Esophagus squamous epithelium (tissue), 5 donors: Measurements from ENCODE around the gene ASIC1. TPM values are rescaled to one million over a fixed set of nuclear protein-coding genes. Genes with fewer than 3 reads are reported as not detected.

Source experiments
- DNase-seq: peaks from one replicate; lab custom pipeline; 2025; lab: John Stamatoyannopoulos, UW
- H3K27ac ChIP-seq, 4 donors: fragments of 200-600 bp; sonication (generic); one replicate each; pipeline ENCODE4 v1.5.1; 2016 to 2019; ENCODE audit warnings: mild to moderate bottlenecking in 1 of 4
- H3K27me3 ChIP-seq, 4 donors: fragments of 200-600 bp; sonication (generic); 1 replicate in 3 of 4; 2 replicates in 1 of 4; pipeline versions ENCODE4 v1.5.1 to v1.6.0; 2017 to 2021; ENCODE audit warnings: antibody characterized with exemption in 1 of 4
- H3K36me3 ChIP-seq, 3 donors: fragments of 200-600 bp; sonication (generic); one replicate each; pipeline ENCODE4 v1.5.1; 2016 to 2019
- H3K4me1 ChIP-seq, 3 donors: fragments of 200-600 bp; sonication (generic); one replicate each; pipeline ENCODE4 v1.5.1; 2017 to 2019
- H3K4me3 ChIP-seq, 4 donors: fragments of 200-600 bp; sonication (generic); 1 replicate in 3 of 4; 2 replicates in 1 of 4; pipeline ENCODE4 v1.5.1; 2016 to 2019; ENCODE audit warnings: mild to moderate bottlenecking in 2 of 4, moderate library complexity in 1 of 4
- H3K9me3 ChIP-seq, 3 donors: fragments of 200-600 bp; sonication (generic); one replicate each; pipeline ENCODE4 v1.5.1; 2016 to 2019
- POLR2A ChIP-seq, 4 donors: fragments of 450-650 bp; IDR thresholded peaks; one replicate each; pipeline ENCODE4 v1.6.1; 2017; ENCODE audit warnings: antibody characterized with exemption in 4 of 4, mild to moderate bottlenecking in 4 of 4, moderate library complexity in 3 of 4
- WGBS, 2 donors: methylation state at CpG; one replicate each; pipeline ENCODE4 v1.1.5; 2018; 5-methylcytosine and 5-hydroxymethylcytosine counted together
- intact Hi-C: fragments of 100-400 bp; cut with DNase I; formaldehyde crosslinking; loops from one replicate; pipeline ENCODE4 v1.15.0; 2022
- total RNA-seq, 4 donors: library from RNA; depleted of rRNA; stranded (reverse); fragments of >200 nt; gene quantifications; one replicate each; pipeline ENCODE4 v1.1.0, GENCODE V29; 2016
- TF ChIP-seq, protein P1 (sequence below), 6 experiments: fragments of 450-650 bp in 4 of 6; fragments of 200-600 bp in 2 of 6; sonication (generic) in 2 of 6; IDR thresholded peaks; one replicate each; pipeline ENCODE4 v1.5.1; 2016 to 2019; ENCODE audit warnings: antibody characterized with exemption in 6 of 6, mild to moderate bottlenecking in 4 of 6, moderate library complexity in 4 of 6
- donor health status: DM: yes; HTN: yes; CAD: no.

The ASIC1 gene
- total RNA-seq, 4 donors from 2014 or later = 1.5 to 5.7 (median 2.6) TPM

DNA sequence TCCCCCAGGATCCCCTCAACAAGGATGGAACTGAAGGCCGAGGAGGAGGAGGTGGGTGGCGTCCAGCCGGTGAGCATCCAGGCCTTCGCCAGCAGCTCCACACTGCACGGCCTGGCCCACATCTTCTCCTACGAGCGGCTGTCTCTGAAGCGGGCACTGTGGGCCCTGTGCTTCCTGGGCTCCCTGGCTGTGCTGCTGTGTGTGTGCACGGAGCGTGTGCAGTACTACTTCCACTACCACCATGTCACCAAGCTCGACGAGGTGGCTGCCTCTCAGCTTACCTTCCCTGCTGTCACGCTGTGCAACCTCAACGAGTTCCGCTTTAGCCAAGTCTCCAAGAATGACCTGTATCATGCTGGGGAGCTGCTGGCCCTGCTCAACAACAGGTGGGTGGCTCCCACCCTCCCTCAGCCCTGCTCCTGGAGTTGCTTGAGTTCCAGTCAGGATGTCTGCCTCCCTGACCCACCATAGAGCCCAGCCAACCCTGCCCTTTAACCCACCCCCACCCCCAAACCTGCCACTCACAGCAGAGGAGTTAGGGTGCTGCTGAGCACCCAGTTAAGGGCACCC, 1.4 kb downstream of the ASIC1 start:
- Histone ChIP-seq H3K27me3 (peaks cover 0 to 47% (median 0%) of the 10 kb centered on the region in 4 donors), H3K4me3 (no peak overlapping the region), H3K4me1 (peaks cover 18 to 40% (median 21%) of the 10 kb centered on the region in 3 donors), H3K36me3 (no peaks in the 10 kb centered on the region), H3K9me3 (no peaks in the 10 kb centered on the region), H3K27ac (no peak overlapping the region)
- DNase-seq = no peak
- intact Hi-C loops = loop anchor here (5.0 to 10.0 kb wide), 2 partner anchors 92 to 194 kb away; no protein-coding TSS in a partner anchor
- TF ChIP-seq, protein P1, sequence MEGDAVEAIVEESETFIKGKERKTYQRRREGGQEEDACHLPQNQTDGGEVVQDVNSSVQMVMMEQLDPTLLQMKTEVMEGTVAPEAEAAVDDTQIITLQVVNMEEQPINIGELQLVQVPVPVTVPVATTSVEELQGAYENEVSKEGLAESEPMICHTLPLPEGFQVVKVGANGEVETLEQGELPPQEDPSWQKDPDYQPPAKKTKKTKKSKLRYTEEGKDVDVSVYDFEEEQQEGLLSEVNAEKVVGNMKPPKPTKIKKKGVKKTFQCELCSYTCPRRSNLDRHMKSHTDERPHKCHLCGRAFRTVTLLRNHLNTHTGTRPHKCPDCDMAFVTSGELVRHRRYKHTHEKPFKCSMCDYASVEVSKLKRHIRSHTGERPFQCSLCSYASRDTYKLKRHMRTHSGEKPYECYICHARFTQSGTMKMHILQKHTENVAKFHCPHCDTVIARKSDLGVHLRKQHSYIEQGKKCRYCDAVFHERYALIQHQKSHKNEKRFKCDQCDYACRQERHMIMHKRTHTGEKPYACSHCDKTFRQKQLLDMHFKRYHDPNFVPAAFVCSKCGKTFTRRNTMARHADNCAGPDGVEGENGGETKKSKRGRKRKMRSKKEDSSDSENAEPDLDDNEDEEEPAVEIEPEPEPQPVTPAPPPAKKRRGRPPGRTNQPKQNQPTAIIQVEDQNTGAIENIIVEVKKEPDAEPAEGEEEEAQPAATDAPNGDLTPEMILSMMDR (IDR thresholded peaks at IDR 0.05) = no peak
- TF ChIP-seq POLR2A (IDR thresholded peaks at IDR 0.05) = no peak
- 72 to 90% methylated on average over 15 of the region's 15 CpGs for WGBS, 2 donors

DNA sequence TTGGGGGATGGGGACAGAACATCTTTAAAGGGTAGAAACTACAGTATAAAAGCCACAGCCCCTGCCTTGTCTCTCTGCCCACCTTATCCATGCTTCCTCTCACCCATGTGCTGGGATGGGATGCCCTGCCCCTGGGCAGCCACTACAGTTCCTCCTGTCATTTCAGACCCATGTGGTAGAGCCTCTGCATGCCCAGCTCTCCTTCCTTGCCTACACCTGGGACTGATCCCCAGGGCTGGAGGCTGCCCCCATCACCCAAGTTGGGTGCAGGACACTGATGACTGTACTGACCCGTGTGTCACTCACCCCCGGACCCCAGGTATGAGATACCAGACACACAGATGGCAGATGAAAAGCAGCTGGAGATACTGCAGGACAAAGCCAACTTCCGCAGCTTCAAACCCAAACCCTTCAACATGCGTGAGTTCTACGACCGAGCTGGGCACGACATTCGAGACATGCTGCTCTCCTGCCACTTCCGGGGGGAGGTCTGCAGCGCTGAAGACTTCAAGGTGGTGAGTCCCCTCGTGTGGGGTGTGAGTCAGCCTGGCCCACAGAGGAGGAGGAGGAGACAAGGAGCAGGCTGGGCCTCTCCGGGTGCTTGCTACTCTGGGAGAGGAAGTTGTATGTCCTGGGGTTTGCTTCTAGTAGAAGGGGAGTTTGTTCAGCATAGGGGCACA, 2.2 kb downstream of the ASIC1 start:
- Histone ChIP-seq H3K27me3 (peaks cover 0 to 47% (median 0%) of the 10 kb centered on the region in 4 donors), H3K4me3 (no peak overlapping the region), H3K36me3 (no peaks in the 10 kb centered on the region), H3K4me1 (peaks cover 18 to 40% (median 21%) of the 10 kb centered on the region in 3 donors), H3K9me3 (no peaks in the 10 kb centered on the region), H3K27ac (no peak overlapping the region)
- WGBS, 2 donors = 64 to 75% methylated on average over 10 to 12 of the region's 12 CpGs
- intact Hi-C loops = loop anchor here (5.0 to 10.0 kb wide), 3 partner anchors 92 to 282 kb away; no protein-coding TSS in a partner anchor
- TF ChIP-seq, protein P1 (IDR thresholded peaks at IDR 0.05) = no peak
- no peak for TF ChIP-seq POLR2A (IDR thresholded peaks at IDR 0.05)
- no peak for DNase-seq

DNA sequence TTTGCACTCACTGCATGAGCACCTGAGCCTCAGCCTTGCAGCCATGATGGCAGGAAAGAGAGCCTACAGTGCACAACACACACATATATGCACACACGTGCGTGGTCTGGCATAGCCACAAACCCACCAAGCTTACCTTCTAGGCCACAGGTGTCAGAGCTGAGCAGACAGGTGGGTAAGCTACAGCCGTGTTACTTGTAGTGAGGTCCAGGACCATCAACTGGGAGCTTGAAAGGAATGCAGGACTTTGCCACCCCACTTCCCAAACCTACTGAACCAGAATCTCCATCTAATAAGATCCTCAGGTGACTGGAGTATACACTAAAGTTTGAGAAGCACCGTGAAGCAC, 2.7 kb downstream of the ASIC1 start:
- no peak for DNase-seq
- Histone ChIP-seq H3K4me3 (no peak overlapping the region), H3K27ac (no peak overlapping the region), H3K4me1 (peaks cover 18 to 40% (median 21%) of the 10 kb centered on the region in 3 donors), H3K36me3 (no peaks in the 10 kb centered on the region), H3K27me3 (peaks cover 0 to 43% (median 0%) of the 10 kb centered on the region in 4 donors), H3K9me3 (no peaks in the 10 kb centered on the region)
- TF ChIP-seq, protein P1 (IDR thresholded peaks at IDR 0.05) = no peak
- TF ChIP-seq POLR2A (IDR thresholded peaks at IDR 0.05) = no peak
- 53 to 60% methylated on average over 2 to 3 of the region's 4 CpGs for WGBS, 2 donors
- intact Hi-C loops = loop anchor here (5.0 kb wide), 1 partner anchor 283 kb away; no protein-coding TSS in a partner anchor

DNA sequence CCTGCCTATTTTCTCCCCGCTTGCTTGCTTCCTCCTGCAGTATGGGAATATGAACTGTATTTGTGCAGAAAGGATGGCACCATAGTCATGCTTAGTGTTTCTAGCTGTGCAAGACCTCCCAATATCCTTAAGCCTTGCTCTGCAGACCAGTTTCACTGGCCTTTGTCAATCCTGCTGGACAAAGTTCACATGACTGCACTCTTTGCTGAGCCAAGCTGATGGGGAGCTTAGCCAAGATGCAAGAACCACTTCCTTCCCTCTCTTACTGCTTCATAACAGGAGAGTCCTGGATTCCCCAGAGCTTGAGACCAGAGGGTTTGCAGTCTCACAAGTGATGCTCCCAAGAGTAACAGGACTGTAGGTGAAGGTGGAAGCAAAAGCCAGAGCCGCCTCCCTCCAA, 3.8 kb downstream of the ASIC1 start:
- intact Hi-C loops = loop anchor here (5.0 kb wide), 1 partner anchor 284 kb away; no protein-coding TSS in a partner anchor
- H3K27ac ChIP-seq = no peak overlapping the region
- no peak for DNase-seq
- no peaks in the 10 kb centered on the region for H3K36me3 ChIP-seq
- no peak for TF ChIP-seq POLR2A (IDR thresholded peaks at IDR 0.05)
- TF ChIP-seq, protein P1 (IDR thresholded peaks at IDR 0.05) = no peak
- 91 to 93% methylated on average over 2 of the region's 2 CpGs for WGBS, 2 donors
- H3K27me3 ChIP-seq = peaks cover 0 to 33% (median 0%) of the 10 kb centered on the region in 4 donors
- no peaks in the 10 kb centered on the region for H3K9me3 ChIP-seq
- peaks cover 15 to 33% (median 16%) of the 10 kb centered on the region in 3 donors for H3K4me1 ChIP-seq
- no peak overlapping the region for H3K4me3 ChIP-seq
